ENCODE results near the gene SOX5. TPM values are rescaled to one million over a fixed set of nuclear protein-coding genes. Genes with fewer than 3 reads are reported as not detected.
"Not testable (repeated sequence)": the region's sequence is repeated elsewhere in the genome, so short reads cannot be mapped to it uniquely, and the experiment has no call there.

Gene SOX5
- polyA plus RNA-seq, 3 donors, result 5.5 to 7.2 (median 5.8) TPM

- DNase-seq, result no peak
Measured at GRCh38 chr12:23757541-23757962, 191.9 kb downstream of the SOX5 start.

GRCh38 chr12:23756416-23756815, 193.1 kb downstream of the SOX5 start:
- DNase-seq, result no peak

- DNase-seq, result no peak
Measured at GRCh38 chr12:23753628-23754365, 195.7 kb downstream of the SOX5 start.

- DNase-seq, result no peak
Measured at GRCh38 chr12:23752245-23752644, 197.2 kb downstream of the SOX5 start.

- no peak for DNase-seq
Measured at GRCh38 chr12:23751641-23752040, 197.8 kb downstream of the SOX5 start.

GRCh38 chr12:23750923-23751322, 198.5 kb downstream of the SOX5 start:
- no peak for DNase-seq

- no peak for DNase-seq
Measured at GRCh38 chr12:23744696-23745095, 204.8 kb downstream of the SOX5 start.

- no peak for DNase-seq
Measured at GRCh38 chr12:23742574-23742973, 206.9 kb downstream of the SOX5 start.

- DNase-seq, result no peak
Measured at GRCh38 chr12:23731493-23731892, 218.0 kb downstream of the SOX5 start.

- no peak for DNase-seq
Measured at GRCh38 chr12:23731035-23731434, 218.4 kb downstream of the SOX5 start.

- no peak for DNase-seq
Measured at GRCh38 chr12:23729359-23729758, 220.1 kb downstream of the SOX5 start.

- no peak for DNase-seq
Measured at GRCh38 chr12:23726646-23727045, 222.8 kb downstream of the SOX5 start.

GRCh38 chr12:23722655-23723054, 226.8 kb downstream of the SOX5 start:
- no peak for DNase-seq

GRCh38 chr12:23721268-23721667, 228.2 kb downstream of the SOX5 start:
- DNase-seq, result no peak

- no peak for DNase-seq
Measured at GRCh38 chr12:23719493-23719892, 230.0 kb downstream of the SOX5 start.

- DNase-seq, result not testable (repeated sequence)
Measured at GRCh38 chr12:23710361-23710760, 239.1 kb downstream of the SOX5 start.

- DNase-seq, result no peak
Measured at GRCh38 chr12:23708185-23708837, 241.2 kb downstream of the SOX5 start.

GRCh38 chr12:23707270-23707669, 242.2 kb downstream of the SOX5 start:
- no peak for DNase-seq

- no peak for DNase-seq
Measured at GRCh38 chr12:23704992-23705943, 244.2 kb downstream of the SOX5 start.

- no peak for DNase-seq
Measured at GRCh38 chr12:23703051-23703450, 246.4 kb downstream of the SOX5 start.

GRCh38 chr12:23699031-23699430, 250.4 kb downstream of the SOX5 start:
- DNase-seq, result no peak

GRCh38 chr12:23694920-23695319, 254.6 kb downstream of the SOX5 start:
- DNase-seq, result no peak
